Panc1 (cell line): ENCODE results near the gene KDM4D.

Source experiments
- POLR2AphosphoS5 ChIP-seq: IDR thresholded peaks from 2 replicates; pipeline ENCODE4 v1.6.1; 2012; ENCODE audit warnings: mild to moderate bottlenecking, low read depth, low read length, moderate library complexity
- SIN3A ChIP-seq: IDR thresholded peaks from 2 replicates; pipeline ENCODE4 v1.6.1; 2012; ENCODE audit warnings: low read depth, mild to moderate bottlenecking, low read length, moderate library complexity, borderline replicate concordance; ENCODE audit not compliant: insufficient read depth
- TCF7L2 ChIP-seq: IDR thresholded peaks from 2 replicates; pipeline ENCODE4 v1.6.1; 2011; ENCODE audit warnings: mild to moderate bottlenecking, low read depth, low read length, inconsistent platforms
- TF ChIP-seq, protein P1 (sequence below): fragments of 450-650 bp; IDR thresholded peaks from 2 replicates; pipeline ENCODE4 v1.5.1; 2017; ENCODE audit warnings: mild to moderate bottlenecking
- TF ChIP-seq, protein P2 (sequence below), 2 experiments: IDR thresholded peaks; 2 replicates each; pipeline ENCODE4 v1.6.1; 2011 to 2012; ENCODE audit warnings: low read depth in 2 of 2, control low read depth in 1 of 2, low read length in 1 of 2, mild to moderate bottlenecking in 1 of 2, moderate library complexity in 1 of 2; ENCODE audit not compliant: insufficient read depth in 1 of 2

- TF ChIP-seq, protein P1, sequence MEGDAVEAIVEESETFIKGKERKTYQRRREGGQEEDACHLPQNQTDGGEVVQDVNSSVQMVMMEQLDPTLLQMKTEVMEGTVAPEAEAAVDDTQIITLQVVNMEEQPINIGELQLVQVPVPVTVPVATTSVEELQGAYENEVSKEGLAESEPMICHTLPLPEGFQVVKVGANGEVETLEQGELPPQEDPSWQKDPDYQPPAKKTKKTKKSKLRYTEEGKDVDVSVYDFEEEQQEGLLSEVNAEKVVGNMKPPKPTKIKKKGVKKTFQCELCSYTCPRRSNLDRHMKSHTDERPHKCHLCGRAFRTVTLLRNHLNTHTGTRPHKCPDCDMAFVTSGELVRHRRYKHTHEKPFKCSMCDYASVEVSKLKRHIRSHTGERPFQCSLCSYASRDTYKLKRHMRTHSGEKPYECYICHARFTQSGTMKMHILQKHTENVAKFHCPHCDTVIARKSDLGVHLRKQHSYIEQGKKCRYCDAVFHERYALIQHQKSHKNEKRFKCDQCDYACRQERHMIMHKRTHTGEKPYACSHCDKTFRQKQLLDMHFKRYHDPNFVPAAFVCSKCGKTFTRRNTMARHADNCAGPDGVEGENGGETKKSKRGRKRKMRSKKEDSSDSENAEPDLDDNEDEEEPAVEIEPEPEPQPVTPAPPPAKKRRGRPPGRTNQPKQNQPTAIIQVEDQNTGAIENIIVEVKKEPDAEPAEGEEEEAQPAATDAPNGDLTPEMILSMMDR, result no peak
- TF ChIP-seq TCF7L2 (no peak), POLR2AphosphoS5 (no peak), SIN3A (no peak)
- TF ChIP-seq, protein P2, sequence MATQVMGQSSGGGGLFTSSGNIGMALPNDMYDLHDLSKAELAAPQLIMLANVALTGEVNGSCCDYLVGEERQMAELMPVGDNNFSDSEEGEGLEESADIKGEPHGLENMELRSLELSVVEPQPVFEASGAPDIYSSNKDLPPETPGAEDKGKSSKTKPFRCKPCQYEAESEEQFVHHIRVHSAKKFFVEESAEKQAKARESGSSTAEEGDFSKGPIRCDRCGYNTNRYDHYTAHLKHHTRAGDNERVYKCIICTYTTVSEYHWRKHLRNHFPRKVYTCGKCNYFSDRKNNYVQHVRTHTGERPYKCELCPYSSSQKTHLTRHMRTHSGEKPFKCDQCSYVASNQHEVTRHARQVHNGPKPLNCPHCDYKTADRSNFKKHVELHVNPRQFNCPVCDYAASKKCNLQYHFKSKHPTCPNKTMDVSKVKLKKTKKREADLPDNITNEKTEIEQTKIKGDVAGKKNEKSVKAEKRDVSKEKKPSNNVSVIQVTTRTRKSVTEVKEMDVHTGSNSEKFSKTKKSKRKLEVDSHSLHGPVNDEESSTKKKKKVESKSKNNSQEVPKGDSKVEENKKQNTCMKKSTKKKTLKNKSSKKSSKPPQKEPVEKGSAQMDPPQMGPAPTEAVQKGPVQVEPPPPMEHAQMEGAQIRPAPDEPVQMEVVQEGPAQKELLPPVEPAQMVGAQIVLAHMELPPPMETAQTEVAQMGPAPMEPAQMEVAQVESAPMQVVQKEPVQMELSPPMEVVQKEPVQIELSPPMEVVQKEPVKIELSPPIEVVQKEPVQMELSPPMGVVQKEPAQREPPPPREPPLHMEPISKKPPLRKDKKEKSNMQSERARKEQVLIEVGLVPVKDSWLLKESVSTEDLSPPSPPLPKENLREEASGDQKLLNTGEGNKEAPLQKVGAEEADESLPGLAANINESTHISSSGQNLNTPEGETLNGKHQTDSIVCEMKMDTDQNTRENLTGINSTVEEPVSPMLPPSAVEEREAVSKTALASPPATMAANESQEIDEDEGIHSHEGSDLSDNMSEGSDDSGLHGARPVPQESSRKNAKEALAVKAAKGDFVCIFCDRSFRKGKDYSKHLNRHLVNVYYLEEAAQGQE (IDR thresholded peaks at IDR 0.05; ENCODE audit: insufficient read depth in 1 of 2, low read depth in 2 of 2, low read length in 1 of 2), result no peak
These were observed 15.2 kb downstream of the KDM4D start for GRCh38 chr11:94988748-94989147.
